DND-41 (cell line): ENCODE measurements around the gene ERO1B.

Experiments used
- ATAC-seq: fragments of 200-7000 bp; cut with Tn5 transposase; 3 replicates; pipeline ENCODE4 v1.9.1; 2021; ENCODE audit warnings: low read depth; ENCODE audit not compliant: insufficient read depth
- DNase-seq: peaks from one replicate; pipeline ENCODE4 v3.0.0-alpha.2; 2020
- H2AFZ ChIP-seq: 2 replicates; pipeline ENCODE4 v1.6.0; 2012; ENCODE audit warnings: low read depth, low read length
- H3K27ac ChIP-seq: 2 replicates; pipeline ENCODE4 v1.5.1; 2012; ENCODE audit warnings: low read length, inconsistent platforms
- H3K27me3 ChIP-seq: fragments of 200-600 bp; sonication (generic); 2 replicates; pipeline ENCODE4 v1.6.0; 2012; ENCODE audit warnings: low read length, mild to moderate bottlenecking, inconsistent platforms; ENCODE audit not compliant: insufficient read depth, poor library complexity
- H3K36me3 ChIP-seq: 2 replicates; pipeline ENCODE4 v1.5.1; 2012; ENCODE audit warnings: low read length, inconsistent platforms; ENCODE audit not compliant: insufficient read depth
- H3K4me1 ChIP-seq: 2 replicates; pipeline ENCODE4 v1.5.1; 2012; ENCODE audit warnings: mild to moderate bottlenecking, low read length; ENCODE audit not compliant: insufficient read depth
- H3K4me2 ChIP-seq: 2 replicates; pipeline ENCODE4 v1.6.0; 2012; ENCODE audit warnings: mild to moderate bottlenecking, moderate library complexity, low read length, inconsistent platforms; ENCODE audit not compliant: insufficient read depth
- H3K4me3 ChIP-seq, 2 experiments: fragments of 200-600 bp in 1 of 2; shearing (Covaris generic) in 1 of 2; 2 replicates each; pipeline ENCODE4 v1.5.1; 2012 to 2016; ENCODE audit warnings: inconsistent platforms in 2 of 2, low read length in 2 of 2, mild to moderate bottlenecking in 2 of 2, low read depth in 1 of 2, moderate library complexity in 1 of 2
- H3K79me2 ChIP-seq: 2 replicates; pipeline ENCODE4 v1.6.0; 2012; ENCODE audit warnings: low read length, inconsistent platforms; ENCODE audit not compliant: insufficient read depth
- H3K9ac ChIP-seq: 2 replicates; pipeline ENCODE4 v1.6.0; 2012; ENCODE audit warnings: low read depth, mild to moderate bottlenecking, inconsistent platforms, low read length, moderate library complexity
- H3K9me3 ChIP-seq: 2 replicates; pipeline ENCODE4 v1.5.1; 2012; ENCODE audit warnings: low read length, moderate library complexity, mild to moderate bottlenecking, inconsistent platforms; ENCODE audit not compliant: insufficient read depth, severe bottlenecking
- H4K20me1 ChIP-seq: 2 replicates; pipeline ENCODE4 v1.6.0; 2012; ENCODE audit warnings: low read length; ENCODE audit not compliant: insufficient read depth
- EZH2 ChIP-seq: IDR thresholded peaks from 3 replicates; pipeline ENCODE4 v1.6.1; 2012; ENCODE audit warnings: borderline replicate concordance, low read depth, mild to moderate bottlenecking, moderate library complexity, low read length, inconsistent platforms; ENCODE audit not compliant: severe bottlenecking
- TF ChIP-seq, protein P1 (sequence below): IDR thresholded peaks from 2 replicates; pipeline ENCODE4 v1.5.1; 2012; ENCODE audit warnings: borderline replicate concordance, low read length, moderate library complexity, mild to moderate bottlenecking; ENCODE audit not compliant: poor library complexity, severe bottlenecking; ENCODE audit errors: extremely low read depth

The ERO1B gene

DNA sequence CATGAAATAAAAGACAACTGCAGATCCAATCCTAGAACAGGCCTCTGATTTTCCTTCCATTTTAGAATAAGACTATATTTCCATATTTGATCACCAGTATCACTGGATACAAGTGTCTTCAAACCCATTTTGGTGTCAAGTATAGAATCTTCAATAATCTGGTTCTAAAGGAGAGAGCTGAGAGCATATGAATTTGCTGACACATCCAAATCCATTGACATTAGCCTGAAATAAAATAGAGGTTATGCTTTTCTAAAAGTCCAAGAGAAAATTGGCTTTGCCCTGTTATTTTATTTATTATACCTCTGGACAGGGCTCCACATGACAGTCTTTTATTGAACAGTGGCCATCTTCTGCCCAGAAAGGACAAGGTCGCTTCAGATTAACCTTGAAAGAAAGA lies 28.6 kb downstream of the ERO1B start:
- Histone ChIP-seq H4K20me1 (no peaks in the 10 kb centered on the region), H3K79me2 (no peaks in the 10 kb centered on the region), H3K27me3 (no peaks in the 10 kb centered on the region), H3K4me2 (no peak overlapping the region), H3K4me1 (no peaks in the 10 kb centered on the region), H3K27ac (no peak overlapping the region), H3K9ac (no peak overlapping the region), H3K9me3 (peaks cover 9% of the 10 kb centered on the region), H3K4me3 (no peak overlapping the region), H2AFZ (no peak overlapping the region), H3K36me3 (no peaks in the 10 kb centered on the region)
- ATAC-seq = no peak
- TF ChIP-seq, protein P1, sequence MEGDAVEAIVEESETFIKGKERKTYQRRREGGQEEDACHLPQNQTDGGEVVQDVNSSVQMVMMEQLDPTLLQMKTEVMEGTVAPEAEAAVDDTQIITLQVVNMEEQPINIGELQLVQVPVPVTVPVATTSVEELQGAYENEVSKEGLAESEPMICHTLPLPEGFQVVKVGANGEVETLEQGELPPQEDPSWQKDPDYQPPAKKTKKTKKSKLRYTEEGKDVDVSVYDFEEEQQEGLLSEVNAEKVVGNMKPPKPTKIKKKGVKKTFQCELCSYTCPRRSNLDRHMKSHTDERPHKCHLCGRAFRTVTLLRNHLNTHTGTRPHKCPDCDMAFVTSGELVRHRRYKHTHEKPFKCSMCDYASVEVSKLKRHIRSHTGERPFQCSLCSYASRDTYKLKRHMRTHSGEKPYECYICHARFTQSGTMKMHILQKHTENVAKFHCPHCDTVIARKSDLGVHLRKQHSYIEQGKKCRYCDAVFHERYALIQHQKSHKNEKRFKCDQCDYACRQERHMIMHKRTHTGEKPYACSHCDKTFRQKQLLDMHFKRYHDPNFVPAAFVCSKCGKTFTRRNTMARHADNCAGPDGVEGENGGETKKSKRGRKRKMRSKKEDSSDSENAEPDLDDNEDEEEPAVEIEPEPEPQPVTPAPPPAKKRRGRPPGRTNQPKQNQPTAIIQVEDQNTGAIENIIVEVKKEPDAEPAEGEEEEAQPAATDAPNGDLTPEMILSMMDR = no peak
- no peak for TF ChIP-seq EZH2
- no peak for DNase-seq

DNA sequence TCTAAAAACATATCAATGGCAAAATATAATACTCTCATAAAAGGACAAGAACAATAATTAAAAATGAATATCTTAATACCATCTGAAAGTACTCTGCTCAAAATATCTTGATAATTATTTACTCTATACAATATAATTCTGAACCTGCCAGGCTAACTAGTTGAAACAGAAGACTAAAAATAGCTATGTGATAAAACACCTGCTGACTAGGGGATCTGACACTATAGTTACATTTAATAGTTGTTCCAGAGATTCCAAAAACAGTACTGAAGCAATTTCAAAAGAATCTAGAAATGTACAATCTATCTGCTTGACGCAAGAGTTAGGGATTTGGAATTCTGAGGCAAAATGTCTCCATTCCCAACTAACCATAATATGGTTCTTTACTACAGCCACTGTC lies 30.2 kb downstream of the ERO1B start:
- Histone ChIP-seq H3K9ac (no peak overlapping the region), H3K9me3 (no peaks in the 10 kb centered on the region), H3K4me3 (no peak overlapping the region), H4K20me1 (no peaks in the 10 kb centered on the region), H3K36me3 (no peaks in the 10 kb centered on the region), H3K79me2 (no peaks in the 10 kb centered on the region), H3K4me1 (no peaks in the 10 kb centered on the region), H3K4me2 (no peak overlapping the region), H2AFZ (no peak overlapping the region), H3K27me3 (no peaks in the 10 kb centered on the region), H3K27ac (no peak overlapping the region)
- no peak for ATAC-seq
- no peak for DNase-seq
- TF ChIP-seq, protein P1 = no peak
- no peak for TF ChIP-seq EZH2

DNA sequence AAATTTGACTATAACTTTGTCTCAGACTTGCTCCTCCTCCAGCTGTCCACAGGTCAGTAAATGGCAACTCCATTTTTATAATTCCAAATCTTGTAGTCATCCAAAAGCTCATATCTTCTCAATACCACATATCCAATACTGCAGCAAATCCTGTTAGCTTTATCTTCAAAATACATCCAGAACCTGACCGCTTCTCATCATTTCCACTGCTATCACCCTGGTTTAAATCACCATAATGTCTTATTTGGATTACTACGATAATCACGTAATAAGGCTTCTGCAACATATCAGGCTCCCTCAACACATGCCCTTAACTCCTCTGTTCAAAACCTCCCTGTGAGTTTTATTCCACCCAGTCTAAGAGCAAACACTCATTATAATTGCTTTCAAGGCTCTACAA lies 34.5 kb downstream of the ERO1B start:
- ATAC-seq (no peak), DNase-seq (no peak)
- Histone ChIP-seq H3K4me2 (no peak overlapping the region), H3K4me1 (no peaks in the 10 kb centered on the region), H4K20me1 (no peaks in the 10 kb centered on the region), H3K27me3 (no peaks in the 10 kb centered on the region), H3K79me2 (no peaks in the 10 kb centered on the region), H3K27ac (no peak overlapping the region), H3K4me3 (no peak overlapping the region), H2AFZ (no peak overlapping the region), H3K9me3 (no peaks in the 10 kb centered on the region), H3K9ac (no peak overlapping the region), H3K36me3 (no peaks in the 10 kb centered on the region)
- TF ChIP-seq, protein P1 = no peak
- no peak for TF ChIP-seq EZH2

DNA sequence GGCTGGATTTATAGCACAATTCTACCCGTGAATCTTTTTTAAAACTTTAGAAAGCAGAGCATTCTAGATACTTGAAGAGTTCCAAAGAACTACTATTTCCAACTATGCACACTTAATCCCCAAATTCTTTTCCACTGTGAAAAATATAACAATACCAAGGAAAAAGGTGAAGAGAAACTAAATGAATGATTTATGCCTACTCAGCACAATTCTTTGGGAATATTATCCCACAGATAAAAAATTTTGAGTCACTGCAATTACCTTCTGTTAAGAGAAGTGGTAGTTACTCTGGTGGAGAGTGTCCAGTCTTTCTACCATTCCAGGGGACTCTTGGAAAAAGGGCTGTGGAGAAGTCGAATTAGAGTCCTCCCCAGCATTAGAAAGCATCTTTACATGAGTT lies 39.2 kb downstream of the ERO1B start:
- ATAC-seq = no peak
- no peaks in the 10 kb centered on the region for H4K20me1 ChIP-seq
- no peaks in the 10 kb centered on the region for H3K27me3 ChIP-seq
- no peak for DNase-seq
- no peaks in the 10 kb centered on the region for H3K9me3 ChIP-seq
- H2AFZ ChIP-seq = no peak overlapping the region
- no peaks in the 10 kb centered on the region for H3K4me1 ChIP-seq
- H3K27ac ChIP-seq = no peak overlapping the region
- no peaks in the 10 kb centered on the region for H3K79me2 ChIP-seq
- no peak overlapping the region for H3K4me2 ChIP-seq
- no peak overlapping the region for H3K4me3 ChIP-seq
- H3K36me3 ChIP-seq = no peaks in the 10 kb centered on the region
- no peak overlapping the region for H3K9ac ChIP-seq
- TF ChIP-seq, protein P1 = no peak
- no peak for TF ChIP-seq EZH2
